Stimulated activated memory B cell treated with anti-CD40 and anti-IgM and Interleukin-4, amounts not matched to agents 10 μg/mL and 1 μg/mL and 100 μg/mL, for 72 hours (primary cell): ENCODE measurements around the gene GFY.

Experiments
- ATAC-seq: fragments of 150-1000 bp; cut with Tn5 transposase; 2 replicates; pipeline ENCODE4 v1.10.0; 2021
- H3K27ac Mint-ChIP-seq: one replicate; pipeline ENCODE4 v1.8.0; 2022; ENCODE audit warnings: mild to moderate bottlenecking, mixed read lengths
- H3K27me3 Mint-ChIP-seq: one replicate; pipeline ENCODE4 v1.8.0; 2022; ENCODE audit warnings: mixed read lengths
- H3K36me3 Mint-ChIP-seq: one replicate; pipeline ENCODE4 v1.8.0; 2022; ENCODE audit warnings: mixed read lengths
- H3K4me1 Mint-ChIP-seq: one replicate; pipeline ENCODE4 v1.8.0; 2022; ENCODE audit warnings: mixed read lengths
- H3K4me3 Mint-ChIP-seq: one replicate; pipeline ENCODE4 v1.8.0; 2022; ENCODE audit warnings: mild to moderate bottlenecking, moderate library complexity, mixed read lengths
- H3K9me3 Mint-ChIP-seq: one replicate; pipeline ENCODE4 v1.8.0; 2022; ENCODE audit warnings: mixed read lengths

The GFY gene

GRCh38 chr19:49398931-49399330, 26.3 kb upstream of the GFY start:
- Mint-ChIP-seq H3K4me1 (peaks cover 23% of the 10 kb centered on the region), H3K4me3 (no peak overlapping the region), H3K27ac (peak overlapping the region; percentile 18), H3K36me3 (no peaks in the 10 kb centered on the region), H3K9me3 (no peaks in the 10 kb centered on the region), H3K27me3 (peaks cover 10% of the 10 kb centered on the region)
- ATAC-seq, result no peak

GRCh38 chr19:49400029-49400428, 25.2 kb upstream of the GFY start:
- no peak for ATAC-seq
- Mint-ChIP-seq H3K4me1 (peaks cover 28% of the 10 kb centered on the region), H3K9me3 (no peaks in the 10 kb centered on the region), H3K4me3 (no peak overlapping the region), H3K27ac (no peak overlapping the region), H3K36me3 (no peaks in the 10 kb centered on the region), H3K27me3 (peaks cover 10% of the 10 kb centered on the region)

- peak; percentile 90 for ATAC-seq
- H3K36me3 Mint-ChIP-seq, result no peaks in the 10 kb centered on the region
- H3K9me3 Mint-ChIP-seq, result no peaks in the 10 kb centered on the region
- H3K27ac Mint-ChIP-seq, result peak overlapping the region; percentile 85
- H3K27me3 Mint-ChIP-seq, result no peaks in the 10 kb centered on the region
- peaks cover 40% of the 10 kb centered on the region for H3K4me1 Mint-ChIP-seq
- no peak overlapping the region for H3K4me3 Mint-ChIP-seq
Observed at GRCh38 chr19:49403404-49404187, 21.6 kb upstream of the GFY start.

GRCh38 chr19:49407079-49407478, 18.1 kb upstream of the GFY start:
- H3K27me3 Mint-ChIP-seq, result no peaks in the 10 kb centered on the region
- H3K4me1 Mint-ChIP-seq, result peaks cover 65% of the 10 kb centered on the region
- no peak overlapping the region for H3K4me3 Mint-ChIP-seq
- H3K9me3 Mint-ChIP-seq, result peaks cover 4% of the 10 kb centered on the region
- peak overlapping the region; percentile 92 for H3K27ac Mint-ChIP-seq
- H3K36me3 Mint-ChIP-seq, result no peaks in the 10 kb centered on the region
- ATAC-seq, result no peak

GRCh38 chr19:49407482-49408015, 17.6 kb upstream of the GFY start:
- no peak for ATAC-seq
- Mint-ChIP-seq H3K4me3 (no peak overlapping the region), H3K9me3 (peaks cover 4% of the 10 kb centered on the region), H3K4me1 (peaks cover 69% of the 10 kb centered on the region), H3K36me3 (no peaks in the 10 kb centered on the region), H3K27ac (peak overlapping the region; percentile 92), H3K27me3 (no peaks in the 10 kb centered on the region)

GRCh38 chr19:49408816-49409440, 16.3 kb upstream of the GFY start:
- no peaks in the 10 kb centered on the region for H3K36me3 Mint-ChIP-seq
- peak overlapping the region; percentile 44 for H3K4me3 Mint-ChIP-seq
- no peak for ATAC-seq
- no peaks in the 10 kb centered on the region for H3K27me3 Mint-ChIP-seq
- H3K27ac Mint-ChIP-seq, result peak overlapping the region; percentile 92
- peaks cover 4% of the 10 kb centered on the region for H3K9me3 Mint-ChIP-seq
- H3K4me1 Mint-ChIP-seq, result peaks cover 67% of the 10 kb centered on the region

GRCh38 chr19:49409441-49410029, 15.7 kb upstream of the GFY start:
- ATAC-seq, result peak; percentile 87
- H3K27ac Mint-ChIP-seq, result peak overlapping the region; percentile 92
- H3K27me3 Mint-ChIP-seq, result no peaks in the 10 kb centered on the region
- peaks cover 68% of the 10 kb centered on the region for H3K4me1 Mint-ChIP-seq
- peak overlapping the region; percentile 44 for H3K4me3 Mint-ChIP-seq
- peaks cover 4% of the 10 kb centered on the region for H3K9me3 Mint-ChIP-seq
- no peaks in the 10 kb centered on the region for H3K36me3 Mint-ChIP-seq

GRCh38 chr19:49411681-49412326, 13.4 kb upstream of the GFY start:
- peak overlapping the region; percentile 3 for H3K4me3 Mint-ChIP-seq
- peaks cover 3% of the 10 kb centered on the region for H3K27me3 Mint-ChIP-seq

GRCh38 chr19:49413348-49413747, 11.8 kb upstream of the GFY start:
- H3K9me3 Mint-ChIP-seq, result peaks cover 4% of the 10 kb centered on the region
- ATAC-seq, result no peak
- peaks cover 19% of the 10 kb centered on the region for H3K27me3 Mint-ChIP-seq
- no peak overlapping the region for H3K4me3 Mint-ChIP-seq
- H3K27ac Mint-ChIP-seq, result peak overlapping the region; percentile 81
- peaks cover 80% of the 10 kb centered on the region for H3K4me1 Mint-ChIP-seq
- no peaks in the 10 kb centered on the region for H3K36me3 Mint-ChIP-seq

More at GRCh38 chr19:49411681-49412326, 13.4 kb upstream of the GFY start:
- H3K4me1 Mint-ChIP-seq, result peaks cover 83% of the 10 kb centered on the region
- H3K9me3 Mint-ChIP-seq, result peaks cover 4% of the 10 kb centered on the region
- peak overlapping the region; percentile 81 for H3K27ac Mint-ChIP-seq
- ATAC-seq, result no peak
- no peaks in the 10 kb centered on the region for H3K36me3 Mint-ChIP-seq

- ATAC-seq, result no peak
- Mint-ChIP-seq H3K4me1 (peaks cover 72% of the 10 kb centered on the region), H3K27me3 (peaks cover 28% of the 10 kb centered on the region), H3K36me3 (no peaks in the 10 kb centered on the region), H3K4me3 (no peak overlapping the region), H3K27ac (peak overlapping the region; percentile 81), H3K9me3 (peaks cover 4% of the 10 kb centered on the region)
Observed at GRCh38 chr19:49414256-49414655, 10.9 kb upstream of the GFY start.

GRCh38 chr19:49415102-49415809, 9.9 kb upstream of the GFY start:
- H3K27ac Mint-ChIP-seq, result peak overlapping the region; percentile 81
- peak overlapping the region; percentile 36 for H3K4me3 Mint-ChIP-seq
- H3K27me3 Mint-ChIP-seq, result peaks cover 38% of the 10 kb centered on the region
- no peaks in the 10 kb centered on the region for H3K9me3 Mint-ChIP-seq
- peak; percentile 94 for ATAC-seq
- no peaks in the 10 kb centered on the region for H3K36me3 Mint-ChIP-seq
- H3K4me1 Mint-ChIP-seq, result peaks cover 62% of the 10 kb centered on the region

GRCh38 chr19:49415810-49416200, 9.4 kb upstream of the GFY start:
- no peak for ATAC-seq
- Mint-ChIP-seq H3K4me3 (no peak overlapping the region), H3K27ac (peak overlapping the region; percentile 81), H3K27me3 (peaks cover 43% of the 10 kb centered on the region), H3K9me3 (no peaks in the 10 kb centered on the region), H3K36me3 (no peaks in the 10 kb centered on the region), H3K4me1 (peaks cover 59% of the 10 kb centered on the region)

- Mint-ChIP-seq H3K9me3 (no peaks in the 10 kb centered on the region), H3K27ac (peak overlapping the region; percentile 8), H3K4me3 (no peak overlapping the region), H3K27me3 (peaks cover 56% of the 10 kb centered on the region), H3K4me1 (peaks cover 62% of the 10 kb centered on the region), H3K36me3 (no peaks in the 10 kb centered on the region)
- ATAC-seq, result no peak
Observed at GRCh38 chr19:49417088-49417487, 8.1 kb upstream of the GFY start.

- no peaks in the 10 kb centered on the region for H3K36me3 Mint-ChIP-seq
- no peak for ATAC-seq
- H3K9me3 Mint-ChIP-seq, result no peaks in the 10 kb centered on the region
- H3K4me3 Mint-ChIP-seq, result no peak overlapping the region
- H3K27ac Mint-ChIP-seq, result no peak overlapping the region
- peaks cover 61% of the 10 kb centered on the region for H3K4me1 Mint-ChIP-seq
- H3K27me3 Mint-ChIP-seq, result peaks cover 70% of the 10 kb centered on the region
Observed at GRCh38 chr19:49418511-49418910, 6.7 kb upstream of the GFY start.
